ENCODE measurements around the gene ICAM1. TPM values are rescaled to one million over a fixed set of nuclear protein-coding genes. Genes with fewer than 3 reads are reported as not detected.

Gene ICAM1
- total RNA-seq, 4 donors from 2014 or later, result 6.5 to 32.8 (median 23.2) TPM

GRCh38 chr19:10293637-10294367, 22.9 kb downstream of the ICAM1 start:
- DNase-seq, result no peak
- Histone ChIP-seq H3K27me3 (peaks cover 39 to 57% of the 10 kb centered on the region in 2 donors), H3K4me1 (peaks cover 0 to 36% of the 10 kb centered on the region in 2 donors), H3K9me3 (no peaks in the 10 kb centered on the region), H3K36me3 (no peaks in the 10 kb centered on the region), H3K27ac (no peak overlapping the region), H3K4me3 (no peak overlapping the region)
- intact Hi-C loops (cut with DNase I; ENCODE audit: low total_unique reads), result no loop called here
- TF ChIP-seq CTCF (IDR thresholded peaks at IDR 0.05) (no peak), POLR2A (IDR thresholded peaks at IDR 0.05) (no peak)

GRCh38 chr19:10294368-10294697, 23.4 kb downstream of the ICAM1 start:
- no peaks in the 10 kb centered on the region for H3K36me3 ChIP-seq
- no peaks in the 10 kb centered on the region for H3K9me3 ChIP-seq
- H3K27ac ChIP-seq, result no peak overlapping the region
- no peak for DNase-seq
- peaks cover 0 to 32% of the 10 kb centered on the region in 2 donors for H3K4me1 ChIP-seq
- peaks cover 33 to 52% of the 10 kb centered on the region in 2 donors for H3K27me3 ChIP-seq
- intact Hi-C loops (cut with DNase I; ENCODE audit: low total_unique reads), result no loop called here
- TF ChIP-seq POLR2A (IDR thresholded peaks at IDR 0.05), result no peak
- TF ChIP-seq CTCF (IDR thresholded peaks at IDR 0.05), result no peak
- H3K4me3 ChIP-seq, result no peak overlapping the region

GRCh38 chr19:10295305-10295846, 24.5 kb downstream of the ICAM1 start:
- H3K4me1 ChIP-seq, result peaks cover 0 to 25% of the 10 kb centered on the region in 2 donors

GRCh38 chr19:10295847-10296591, 25.1 kb downstream of the ICAM1 start:
- TF ChIP-seq POLR2A (IDR thresholded peaks at IDR 0.05) (no peak), CTCF (IDR thresholded peaks at IDR 0.05) (no peak)

More at GRCh38 chr19:10295305-10295846, 24.5 kb downstream of the ICAM1 start:
- intact Hi-C loops (cut with DNase I; ENCODE audit: low total_unique reads), result no loop called here
- TF ChIP-seq CTCF (IDR thresholded peaks at IDR 0.05) (no peak), POLR2A (IDR thresholded peaks at IDR 0.05) (no peak)
- Histone ChIP-seq H3K27me3 (peaks cover 24 to 47% of the 10 kb centered on the region in 2 donors), H3K9me3 (no peaks in the 10 kb centered on the region), H3K4me3 (no peak overlapping the region), H3K36me3 (no peaks in the 10 kb centered on the region), H3K27ac (no peak overlapping the region)
- no peak for DNase-seq

More at GRCh38 chr19:10295847-10296591, 25.1 kb downstream of the ICAM1 start:
- intact Hi-C loops (cut with DNase I; ENCODE audit: low total_unique reads), result no loop called here
- H3K27ac ChIP-seq, result no peak overlapping the region
- H3K4me1 ChIP-seq, result peaks cover 0 to 21% of the 10 kb centered on the region in 2 donors
- H3K36me3 ChIP-seq, result no peaks in the 10 kb centered on the region
- H3K27me3 ChIP-seq, result peaks cover 18 to 47% of the 10 kb centered on the region in 2 donors
- H3K9me3 ChIP-seq, result no peaks in the 10 kb centered on the region
- no peak for DNase-seq
- H3K4me3 ChIP-seq, result no peak overlapping the region

All from uterus (tissue), 4 donors.